ENCODE results near the gene VTCN1.

DNA sequence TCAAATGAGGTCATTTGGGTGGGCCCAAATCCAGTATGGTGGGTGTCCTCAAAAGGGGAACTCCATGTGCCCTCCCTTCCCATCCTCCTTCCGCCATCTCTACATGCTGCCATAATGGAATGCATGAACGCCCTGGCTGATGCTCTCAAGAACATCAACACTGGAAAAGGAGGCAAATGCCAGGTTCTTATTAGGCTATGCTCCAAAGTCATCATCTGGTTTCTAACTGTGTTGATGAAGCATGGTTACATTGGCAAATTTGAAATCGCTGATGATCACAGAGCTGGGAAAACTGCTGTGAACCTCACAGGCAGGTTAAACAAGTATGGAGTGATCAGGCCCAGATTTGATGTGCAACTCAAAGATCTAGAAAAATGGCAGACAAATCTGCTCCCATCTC is 72.6 kb downstream of the VTCN1 start:
- TF ChIP-seq, protein P1, sequence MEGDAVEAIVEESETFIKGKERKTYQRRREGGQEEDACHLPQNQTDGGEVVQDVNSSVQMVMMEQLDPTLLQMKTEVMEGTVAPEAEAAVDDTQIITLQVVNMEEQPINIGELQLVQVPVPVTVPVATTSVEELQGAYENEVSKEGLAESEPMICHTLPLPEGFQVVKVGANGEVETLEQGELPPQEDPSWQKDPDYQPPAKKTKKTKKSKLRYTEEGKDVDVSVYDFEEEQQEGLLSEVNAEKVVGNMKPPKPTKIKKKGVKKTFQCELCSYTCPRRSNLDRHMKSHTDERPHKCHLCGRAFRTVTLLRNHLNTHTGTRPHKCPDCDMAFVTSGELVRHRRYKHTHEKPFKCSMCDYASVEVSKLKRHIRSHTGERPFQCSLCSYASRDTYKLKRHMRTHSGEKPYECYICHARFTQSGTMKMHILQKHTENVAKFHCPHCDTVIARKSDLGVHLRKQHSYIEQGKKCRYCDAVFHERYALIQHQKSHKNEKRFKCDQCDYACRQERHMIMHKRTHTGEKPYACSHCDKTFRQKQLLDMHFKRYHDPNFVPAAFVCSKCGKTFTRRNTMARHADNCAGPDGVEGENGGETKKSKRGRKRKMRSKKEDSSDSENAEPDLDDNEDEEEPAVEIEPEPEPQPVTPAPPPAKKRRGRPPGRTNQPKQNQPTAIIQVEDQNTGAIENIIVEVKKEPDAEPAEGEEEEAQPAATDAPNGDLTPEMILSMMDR (conservative IDR thresholded peaks at IDR 0.05 in 1 of 2, IDR thresholded peaks at IDR 0.05 in 1 of 2; ENCODE audit: extremely low read depth in 1 of 2, insufficient read depth in 1 of 2, low read depth in 1 of 2, low read length in 2 of 2), result no peak
- TF ChIP-seq EZH2 (IDR thresholded peaks at IDR 0.05; ENCODE audit: borderline replicate concordance, low read length), result no peak
